Spinal cord (tissue), 10 donors: ENCODE data around the gene ARHGAP36. TPM values are rescaled to one million over a fixed set of nuclear protein-coding genes. Genes with fewer than 3 reads are reported as not detected.

Experiments
- DNase-seq, 6 donors: peaks; one replicate each; pipeline versions ENCODE4 v3.0.0 to v3.0.0-alpha.2; 2013 to 2015; ENCODE audit warnings: low spot score in 6 of 6, low read depth in 4 of 6
- H3K27ac ChIP-seq: one replicate; pipeline ENCODE4 v1.5.1; 2013; ENCODE audit warnings: low read depth, low read length, control low read depth
- H3K27me3 ChIP-seq: one replicate; pipeline ENCODE4 v1.6.1; 2013; ENCODE audit warnings: low read length; ENCODE audit not compliant: control insufficient read depth, insufficient read depth
- H3K36me3 ChIP-seq: one replicate; pipeline ENCODE4 v1.6.1; 2013; ENCODE audit warnings: low read length; ENCODE audit not compliant: control insufficient read depth, insufficient read depth
- H3K4me1 ChIP-seq: one replicate; pipeline ENCODE4 v1.6.1; 2013; ENCODE audit warnings: low read length; ENCODE audit not compliant: control insufficient read depth, insufficient read depth
- H3K4me3 ChIP-seq: one replicate; pipeline ENCODE4 v1.5.1; 2013; ENCODE audit warnings: low read depth, low read length, control low read depth
- H3K9me3 ChIP-seq: one replicate; pipeline ENCODE4 v1.6.1; 2013; ENCODE audit warnings: low read length; ENCODE audit not compliant: control insufficient read depth, insufficient read depth
- WGBS: methylation state at CpG from one replicate; pipeline ENCODE4 v1.1.5; 2013; ENCODE audit warnings: missing lambda C conversion rate; ENCODE audit not compliant: insufficient coverage; 5-methylcytosine and 5-hydroxymethylcytosine counted together
- polyA plus RNA-seq, 2 donors: library from polyadenylated mRNA; unstranded; fragments of 120-200 nt; gene quantifications; one replicate each; pipeline ENCODE4 v1.2.1, GENCODE V29; 2013; ENCODE audit not compliant: insufficient read length in 2 of 2
- total RNA-seq, 2 donors: library from RNA; depleted of rRNA in 1 of 2; stranded (reverse); fragments of 120-200 nt in 1 of 2; fragments of >200 nt in 1 of 2; gene quantifications; one replicate each; pipeline versions ENCODE4 v1.2.3 to v1.2.4, GENCODE V29; 2013 to 2014
- donor health status: healthy.

The ARHGAP36 gene
- total and polyA plus RNA-seq, 4 donors = 21.0 to 119 (median 83.1) TPM

DNA sequence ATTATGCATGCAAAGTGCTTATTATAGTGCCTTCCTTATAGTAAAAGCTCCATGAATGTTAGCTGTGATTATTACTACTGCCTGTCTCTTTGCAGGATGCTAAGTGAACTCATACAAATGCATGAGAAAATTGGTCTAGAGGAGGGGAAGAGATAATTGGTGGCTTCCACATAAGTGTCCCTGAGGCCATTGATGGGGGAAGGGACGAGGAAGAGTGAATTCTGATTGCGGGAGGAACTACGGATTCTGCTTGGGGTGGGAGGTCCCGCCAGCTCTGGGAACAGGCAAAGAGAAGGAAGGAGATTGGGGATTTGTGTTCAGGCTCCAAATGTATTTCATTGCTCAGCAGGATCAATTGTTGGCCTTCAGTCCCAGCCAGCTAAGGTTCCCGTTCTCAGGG, 11.6 kb upstream of the ARHGAP36 start:
- peak in 2 of 6 donors; percentile 15 to 76 for DNase-seq
- no peaks in the 10 kb centered on the region for H3K36me3 ChIP-seq
- H3K27ac ChIP-seq = no peak overlapping the region
- H3K4me3 ChIP-seq = no peak overlapping the region
- 19% methylated on average over 5 of the region's 5 CpGs for WGBS
- H3K4me1 ChIP-seq = peaks cover 3% of the 10 kb centered on the region
- H3K27me3 ChIP-seq = peaks cover 11% of the 10 kb centered on the region
- no peaks in the 10 kb centered on the region for H3K9me3 ChIP-seq

DNA sequence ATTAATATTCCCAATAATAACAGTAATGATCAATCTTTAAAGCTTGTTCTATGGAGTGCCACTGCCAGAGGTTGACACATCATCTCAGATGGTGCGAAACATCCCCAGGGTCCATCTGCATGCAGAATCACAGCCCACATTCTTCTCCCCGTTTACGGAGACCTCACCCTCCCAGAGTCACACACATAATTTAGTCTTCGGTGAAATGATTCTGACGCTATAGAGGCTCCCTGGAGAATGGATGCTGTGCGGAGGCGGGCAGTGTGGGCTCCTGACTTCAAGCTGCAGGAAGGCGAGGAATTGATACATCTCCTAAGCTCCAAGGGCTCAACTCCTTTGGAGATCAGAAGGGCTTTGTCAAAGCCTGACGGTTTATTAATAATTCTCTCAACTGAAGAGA, 11.0 kb upstream of the ARHGAP36 start:
- Histone ChIP-seq H3K4me3 (no peak overlapping the region), H3K36me3 (no peaks in the 10 kb centered on the region), H3K9me3 (no peaks in the 10 kb centered on the region), H3K4me1 (peaks cover 3% of the 10 kb centered on the region), H3K27ac (no peak overlapping the region), H3K27me3 (peaks cover 11% of the 10 kb centered on the region)
- WGBS = 59% methylated on average over 8 of the region's 9 CpGs
- peak in 1 of 6 donors; percentile 41 for DNase-seq

DNA sequence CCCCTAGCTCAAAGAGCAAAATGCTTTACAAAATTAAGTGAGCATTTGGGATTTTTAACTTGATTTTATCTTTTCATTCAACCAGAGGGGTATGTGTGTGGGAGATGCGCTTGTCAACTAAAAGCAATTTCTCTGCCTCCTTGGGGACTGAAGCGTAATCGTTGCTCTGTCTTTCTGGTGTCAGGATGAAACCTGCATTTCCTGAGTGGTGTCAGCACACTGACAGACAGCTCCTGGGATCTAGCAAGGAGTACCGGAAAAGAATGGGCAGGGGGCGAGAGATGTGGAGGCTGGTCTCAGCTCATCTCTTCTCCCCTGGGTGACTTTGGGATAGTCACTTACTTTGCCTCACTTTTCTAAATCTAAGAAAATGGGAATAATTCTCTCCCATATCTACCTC, 5.1 kb upstream of the ARHGAP36 start:
- WGBS = 60% methylated on average over 2 of the region's 5 CpGs
- Histone ChIP-seq H3K9me3 (no peaks in the 10 kb centered on the region), H3K4me1 (peaks cover 2% of the 10 kb centered on the region), H3K27ac (no peak overlapping the region), H3K4me3 (no peak overlapping the region), H3K36me3 (no peaks in the 10 kb centered on the region), H3K27me3 (peaks cover 22% of the 10 kb centered on the region)
- no peak for DNase-seq

DNA sequence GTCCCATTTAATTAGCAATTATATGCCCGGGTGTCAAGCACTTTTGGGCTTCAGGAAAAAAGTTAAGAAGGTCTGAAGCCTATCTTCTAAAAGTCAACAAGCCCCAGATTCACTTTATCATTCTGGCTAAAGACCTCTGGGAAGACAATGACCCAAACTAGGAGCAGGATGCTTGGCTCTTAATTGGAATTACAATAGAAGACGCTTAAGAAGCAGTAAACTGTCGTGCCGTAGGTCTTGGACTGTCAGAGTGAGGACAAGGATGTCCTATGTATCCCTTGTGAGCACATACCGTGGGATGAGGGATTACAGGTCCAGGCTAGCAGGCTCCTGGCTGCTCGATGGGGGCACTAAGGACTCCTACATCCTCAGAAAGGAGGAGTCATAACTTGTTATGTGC, 3.2 kb upstream of the ARHGAP36 start:
- no peak for DNase-seq
- Histone ChIP-seq H3K36me3 (no peaks in the 10 kb centered on the region), H3K4me1 (peaks cover 9% of the 10 kb centered on the region), H3K4me3 (no peak overlapping the region), H3K27ac (no peak overlapping the region), H3K9me3 (no peaks in the 10 kb centered on the region), H3K27me3 (peaks cover 24% of the 10 kb centered on the region)
- WGBS = 39% methylated on average over 4 of the region's 6 CpGs

DNA sequence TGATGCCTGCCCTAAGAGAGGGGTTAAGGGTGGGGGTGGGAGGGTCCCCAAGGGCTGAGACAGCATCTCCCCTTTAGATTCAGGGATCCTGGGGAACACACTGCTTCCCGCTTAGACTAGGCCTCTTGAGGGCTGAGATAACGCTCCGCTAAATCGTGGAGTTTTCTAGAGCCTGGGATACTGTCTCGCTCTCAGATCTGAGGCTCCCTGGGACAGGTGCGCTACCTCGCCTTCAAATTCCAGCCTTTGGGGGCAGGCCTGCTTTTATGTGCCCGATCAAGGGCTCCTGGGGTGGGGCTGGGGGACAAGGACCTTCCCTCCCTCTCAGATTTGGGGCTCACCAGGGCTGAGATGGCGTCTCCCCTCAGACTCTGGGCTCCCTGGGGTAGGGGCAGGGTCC, 440 bp upstream of the ARHGAP36 start:
- peaks cover 15% of the 10 kb centered on the region for H3K4me1 ChIP-seq
- peaks cover 23% of the 10 kb centered on the region for H3K27me3 ChIP-seq
- H3K36me3 ChIP-seq = no peaks in the 10 kb centered on the region
- H3K4me3 ChIP-seq = no peak overlapping the region
- no peak overlapping the region for H3K27ac ChIP-seq
- H3K9me3 ChIP-seq = no peaks in the 10 kb centered on the region
- no peak for DNase-seq
- WGBS = 45% methylated on average over 9 of the region's 9 CpGs

DNA sequence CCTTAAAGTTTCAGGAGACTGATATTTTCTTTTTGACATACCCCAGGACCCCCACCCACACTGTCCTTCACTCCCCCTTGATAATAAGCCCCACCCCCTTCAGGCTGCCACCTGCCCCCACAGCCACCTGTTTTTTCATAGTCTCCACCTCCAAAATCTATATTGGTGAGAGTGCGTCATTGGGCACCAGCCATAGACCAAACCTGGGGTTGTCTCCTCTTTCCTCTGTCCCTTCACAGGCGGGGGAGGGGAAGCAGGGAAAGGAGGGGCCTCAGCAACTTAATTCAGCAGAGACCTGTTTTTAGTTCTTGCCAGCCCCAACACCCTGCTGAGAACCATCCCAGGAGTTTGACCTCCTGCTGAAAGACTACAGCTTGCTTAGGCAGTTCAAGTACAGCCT, 1.1 kb downstream of the ARHGAP36 start:
- H3K36me3 ChIP-seq = no peaks in the 10 kb centered on the region
- H3K4me1 ChIP-seq = peaks cover 15% of the 10 kb centered on the region
- H3K27ac ChIP-seq = no peak overlapping the region
- WGBS = no CpG with 5 or more reads among the region's 2 CpGs
- DNase-seq = no peak
- H3K4me3 ChIP-seq = no peak overlapping the region
- no peaks in the 10 kb centered on the region for H3K9me3 ChIP-seq
- H3K27me3 ChIP-seq = peaks cover 19% of the 10 kb centered on the region

DNA sequence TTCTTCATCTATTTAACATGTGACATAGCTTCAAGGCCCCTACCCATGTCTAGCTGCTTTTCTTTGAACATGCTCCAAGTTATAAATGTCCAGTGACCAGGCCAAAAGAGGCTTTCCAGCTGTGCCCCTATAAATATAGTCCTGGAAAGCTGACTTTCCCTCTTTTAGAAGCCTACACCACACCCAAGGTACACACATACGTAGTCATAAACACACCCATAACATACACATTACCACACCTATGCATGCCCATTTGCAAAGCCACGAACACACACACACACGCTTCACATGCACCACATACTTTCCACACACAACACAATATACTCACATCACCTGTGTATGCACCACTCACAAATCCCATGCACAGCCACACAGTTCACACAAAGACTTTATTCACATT, 2.0 kb downstream of the ARHGAP36 start:
- Histone ChIP-seq H3K4me1 (peaks cover 15% of the 10 kb centered on the region), H3K4me3 (no peak overlapping the region), H3K36me3 (no peaks in the 10 kb centered on the region), H3K9me3 (no peaks in the 10 kb centered on the region), H3K27me3 (peaks cover 13% of the 10 kb centered on the region), H3K27ac (no peak overlapping the region)
- WGBS = 72% methylated on average over 3 of the region's 3 CpGs
- no peak for DNase-seq

DNA sequence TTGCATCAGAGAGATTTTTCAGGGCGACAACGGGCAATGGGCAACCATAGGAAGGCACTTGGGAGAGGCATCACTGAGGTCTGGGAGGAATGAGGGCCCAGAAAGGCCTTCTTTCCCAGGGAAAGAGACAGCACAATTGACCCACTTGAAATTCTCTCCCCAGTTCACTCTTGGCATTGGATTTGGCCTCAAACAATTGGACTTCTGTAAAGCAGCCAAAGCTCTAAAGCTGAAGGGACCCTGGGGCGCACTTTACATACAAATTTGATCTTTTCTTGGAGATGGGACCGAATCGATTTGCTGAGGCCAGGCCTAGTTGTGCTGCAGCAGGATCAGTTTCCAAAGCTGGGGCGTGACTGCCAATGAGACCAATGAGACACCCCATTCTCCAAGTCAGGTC, 3.2 kb downstream of the ARHGAP36 start:
- H3K4me3 ChIP-seq = no peak overlapping the region
- H3K36me3 ChIP-seq = no peaks in the 10 kb centered on the region
- H3K9me3 ChIP-seq = no peaks in the 10 kb centered on the region
- peak in 5 of 6 donors; percentile 13 to 80 (median 32) for DNase-seq
- peaks cover 15% of the 10 kb centered on the region for H3K27me3 ChIP-seq
- WGBS = 40% methylated on average over 6 of the region's 6 CpGs
- peaks cover 20% of the 10 kb centered on the region for H3K4me1 ChIP-seq
- H3K27ac ChIP-seq = no peak overlapping the region

DNA sequence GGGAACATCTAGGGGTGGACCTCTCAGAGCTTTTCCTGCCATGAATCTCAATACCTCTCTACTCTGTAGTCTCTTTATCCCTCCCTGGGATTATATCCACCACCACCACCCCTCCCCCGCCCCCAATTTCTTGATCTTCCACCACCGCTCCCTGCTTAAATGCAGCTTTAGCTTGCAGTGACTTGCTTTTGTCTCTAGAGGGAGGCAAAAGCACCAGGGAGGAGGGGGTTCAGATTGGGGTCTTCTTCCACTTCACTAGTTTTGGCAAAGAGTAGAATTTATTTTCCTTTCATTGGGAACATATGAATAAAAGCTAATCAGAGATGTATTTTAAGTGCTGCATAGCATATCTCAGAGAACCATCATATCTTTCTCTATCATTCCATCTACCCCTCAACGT, 5.5 kb downstream of the ARHGAP36 start:
- H3K27ac ChIP-seq = no peak overlapping the region
- DNase-seq = no peak
- no CpG with 5 or more reads among the region's 3 CpGs for WGBS
- no peak overlapping the region for H3K4me3 ChIP-seq
- H3K27me3 ChIP-seq = peaks cover 22% of the 10 kb centered on the region
- no peaks in the 10 kb centered on the region for H3K36me3 ChIP-seq
- H3K9me3 ChIP-seq = no peaks in the 10 kb centered on the region
- H3K4me1 ChIP-seq = peaks cover 19% of the 10 kb centered on the region

DNA sequence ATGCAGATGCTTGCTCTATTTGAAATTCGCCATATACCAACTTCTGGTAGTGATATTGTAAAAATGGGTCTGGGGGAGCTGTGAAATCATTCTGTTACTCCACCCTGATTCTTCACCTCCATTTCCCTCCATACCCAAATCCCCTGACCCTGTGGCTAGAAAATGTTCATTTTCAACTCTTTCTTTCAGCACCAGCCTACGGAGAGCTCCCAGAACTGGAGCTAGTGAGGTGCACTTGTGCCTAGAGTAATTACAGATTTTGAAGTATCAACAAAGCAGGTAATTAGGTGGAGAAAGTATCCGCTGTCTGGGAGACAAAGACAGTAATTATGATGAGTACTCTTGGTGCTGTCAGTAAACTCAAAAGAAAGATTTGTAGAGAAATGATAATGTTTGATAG, 8.1 kb downstream of the ARHGAP36 start:
- Histone ChIP-seq H3K4me3 (no peak overlapping the region), H3K4me1 (peaks cover 20% of the 10 kb centered on the region), H3K27ac (no peak overlapping the region), H3K36me3 (no peaks in the 10 kb centered on the region), H3K9me3 (no peaks in the 10 kb centered on the region), H3K27me3 (peaks cover 39% of the 10 kb centered on the region)
- DNase-seq = no peak
- WGBS = 41% methylated on average over 2 of the region's 3 CpGs
